ACC112 (cell line): Measurements from ENCODE around the gene SERPINA12.

Source experiments
- H2AFZ ChIP-seq: fragments of 200-600 bp; sonication (generic); one replicate; pipeline ENCODE4 v1.6.0; 2017; ENCODE audit warnings: antibody characterized with exemption, low read length; ENCODE audit not compliant: unreplicated experiment
- H3K27ac ChIP-seq: fragments of 200-600 bp; sonication (generic); 2 replicates; pipeline ENCODE4 v1.5.1; 2014; ENCODE audit warnings: low read depth, mild to moderate bottlenecking, antibody characterized with exemption, low read length, moderate library complexity
- H3K27me3 ChIP-seq: fragments of 200-600 bp; sonication (generic); 2 replicates; pipeline ENCODE4 v1.6.1; 2014; ENCODE audit warnings: mild to moderate bottlenecking, antibody characterized with exemption, low read length, moderate library complexity, mixed read lengths; ENCODE audit not compliant: insufficient read depth
- H3K36me3 ChIP-seq: fragments of 200-600 bp; sonication (generic); 2 replicates; pipeline ENCODE4 v1.6.1; 2016; ENCODE audit warnings: mild to moderate bottlenecking, antibody characterized with exemption, low read length, moderate library complexity, mixed read lengths; ENCODE audit not compliant: insufficient read depth
- H3K4me1 ChIP-seq: fragments of 200-600 bp; sonication (generic); one replicate; pipeline ENCODE4 v1.6.1; 2016; ENCODE audit warnings: low read length, mixed read lengths; ENCODE audit not compliant: insufficient read depth, unreplicated experiment, control insufficient read depth
- H3K4me3 ChIP-seq: fragments of 200-600 bp; sonication (generic); 2 replicates; pipeline ENCODE4 v1.5.1; 2014; ENCODE audit warnings: mild to moderate bottlenecking, low read depth, low read length
- H3K79me2 ChIP-seq: fragments of 200-600 bp; sonication (generic); one replicate; pipeline ENCODE4 v1.6.0; 2016; ENCODE audit warnings: low read length; ENCODE audit not compliant: control insufficient read depth, unreplicated experiment, insufficient read depth

Gene SERPINA12

DNA sequence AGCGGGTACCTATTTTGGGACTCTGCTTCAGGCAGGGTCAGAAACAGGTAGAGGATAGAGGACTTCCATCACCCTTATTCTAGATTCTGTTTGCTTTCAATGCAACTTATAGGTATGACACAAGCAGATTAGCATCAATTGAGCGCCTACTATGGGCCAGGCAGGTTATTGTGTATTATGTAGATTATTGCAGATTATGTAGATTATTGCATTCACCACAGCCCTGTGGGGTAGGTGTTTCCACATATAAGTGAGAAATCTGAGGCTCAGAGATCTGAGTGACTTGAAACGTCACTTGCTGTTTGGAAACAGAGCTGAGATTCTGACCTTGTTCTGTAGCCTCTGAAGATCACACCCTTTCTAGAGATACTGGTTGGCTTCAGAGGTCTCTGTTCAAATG lies 26.2 kb upstream of the SERPINA12 start:
- Histone ChIP-seq H3K36me3 (no peaks in the 10 kb centered on the region), H2AFZ (no peak overlapping the region), H3K4me1 (peaks cover 19% of the 10 kb centered on the region), H3K27me3 (peaks cover 16% of the 10 kb centered on the region; the same call in 1 of the 2 replicates), H3K79me2 (no peaks in the 10 kb centered on the region), H3K4me3 (no peak overlapping the region), H3K27ac (no peak overlapping the region)

DNA sequence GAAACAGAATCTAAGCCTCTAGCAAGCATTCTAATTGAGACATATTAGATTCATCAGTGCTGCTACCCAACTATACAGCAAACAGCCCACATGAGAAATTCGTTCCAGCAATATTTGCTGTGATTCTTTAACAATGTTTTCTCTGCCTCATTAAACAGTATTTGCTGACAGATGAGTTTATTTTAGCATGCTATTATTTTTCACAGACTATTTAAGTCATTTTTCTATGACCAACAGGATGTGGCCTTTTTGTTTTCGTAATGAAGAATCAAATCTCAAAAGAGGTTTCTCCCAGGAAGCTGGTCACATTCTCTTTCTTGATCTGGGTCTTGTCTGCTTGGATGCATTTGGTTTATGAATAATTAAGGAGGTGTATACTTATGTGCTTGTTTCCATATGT lies 23.2 kb upstream of the SERPINA12 start:
- H3K27me3 ChIP-seq = peaks cover 39% of the 10 kb centered on the region
- peaks cover 8% of the 10 kb centered on the region for H3K4me1 ChIP-seq
- H3K27ac ChIP-seq = no peak overlapping the region
- no peaks in the 10 kb centered on the region for H3K79me2 ChIP-seq
- H3K36me3 ChIP-seq = no peaks in the 10 kb centered on the region
- H2AFZ ChIP-seq = no peak overlapping the region
- H3K4me3 ChIP-seq = no peak overlapping the region

DNA sequence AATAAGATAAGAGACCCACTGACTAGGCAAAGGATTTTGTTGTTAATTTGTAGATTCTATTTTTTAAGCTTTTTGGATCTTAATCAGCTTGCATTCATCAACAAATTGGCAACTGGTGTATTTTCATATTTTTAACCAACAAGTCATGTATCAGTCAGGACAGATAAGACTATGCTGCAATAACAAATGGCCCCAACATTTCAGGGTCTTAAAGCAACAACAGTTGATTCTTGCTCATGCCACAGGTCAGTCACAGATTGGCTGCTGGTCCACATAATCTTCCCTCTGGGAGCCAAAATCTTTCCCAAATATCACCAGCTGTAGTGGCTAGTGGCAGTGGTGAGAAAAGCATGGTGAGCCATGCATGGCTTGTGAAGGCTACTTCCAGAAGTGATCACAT lies 21.9 kb upstream of the SERPINA12 start:
- Histone ChIP-seq H3K79me2 (no peaks in the 10 kb centered on the region), H3K4me3 (no peak overlapping the region), H3K36me3 (no peaks in the 10 kb centered on the region), H3K4me1 (peaks cover 8% of the 10 kb centered on the region), H3K27ac (no peak overlapping the region), H3K27me3 (peaks cover 51% of the 10 kb centered on the region), H2AFZ (no peak overlapping the region)

DNA sequence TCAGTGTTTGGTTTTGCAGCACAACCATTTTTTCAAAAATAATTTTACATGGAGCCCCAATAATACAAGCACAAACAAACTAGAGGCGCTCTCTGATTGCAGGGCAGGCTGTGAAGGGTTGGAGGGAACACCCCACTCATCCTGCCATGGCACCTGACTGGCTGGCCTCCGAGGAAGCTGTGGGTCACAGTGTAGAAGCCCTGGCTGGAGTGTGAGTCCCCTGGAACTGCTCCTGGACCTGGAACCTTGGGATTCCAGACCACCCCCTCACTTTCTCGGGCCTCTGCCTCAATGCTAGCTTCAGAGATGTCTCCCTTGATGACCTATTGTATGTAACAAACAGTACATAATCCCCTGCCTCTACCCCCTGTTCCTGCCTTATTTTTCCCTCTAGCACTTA lies 14.8 kb upstream of the SERPINA12 start:
- H3K27me3 ChIP-seq = peaks cover 70% of the 10 kb centered on the region
- H2AFZ ChIP-seq = no peak overlapping the region
- no peaks in the 10 kb centered on the region for H3K36me3 ChIP-seq
- H3K4me1 ChIP-seq = no peaks in the 10 kb centered on the region
- no peak overlapping the region for H3K4me3 ChIP-seq
- no peak overlapping the region for H3K27ac ChIP-seq
- no peaks in the 10 kb centered on the region for H3K79me2 ChIP-seq

DNA sequence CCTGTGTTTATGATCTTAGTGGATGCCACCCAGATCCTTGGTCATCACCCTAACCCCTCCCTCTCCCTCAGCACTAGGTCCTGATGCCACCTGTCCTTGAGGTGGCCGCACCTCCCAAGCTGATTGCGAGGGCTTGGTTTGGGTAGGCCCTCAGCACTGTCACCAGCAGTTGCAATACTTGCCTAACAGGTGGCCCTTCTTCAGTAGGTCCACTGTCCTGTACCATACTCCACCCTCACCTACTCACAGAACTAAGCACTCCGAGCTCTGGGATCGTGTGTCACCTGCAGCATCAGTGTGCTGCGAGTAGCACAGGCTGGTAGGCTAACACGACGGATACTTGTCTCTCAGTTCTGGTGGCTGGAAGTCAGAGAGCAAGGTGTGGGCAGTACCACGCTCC lies 14.0 kb upstream of the SERPINA12 start:
- Histone ChIP-seq H3K36me3 (no peaks in the 10 kb centered on the region), H3K79me2 (no peaks in the 10 kb centered on the region), H3K27ac (no peak overlapping the region), H2AFZ (no peak overlapping the region), H3K4me3 (no peak overlapping the region), H3K27me3 (peaks cover 73% of the 10 kb centered on the region), H3K4me1 (no peaks in the 10 kb centered on the region)

DNA sequence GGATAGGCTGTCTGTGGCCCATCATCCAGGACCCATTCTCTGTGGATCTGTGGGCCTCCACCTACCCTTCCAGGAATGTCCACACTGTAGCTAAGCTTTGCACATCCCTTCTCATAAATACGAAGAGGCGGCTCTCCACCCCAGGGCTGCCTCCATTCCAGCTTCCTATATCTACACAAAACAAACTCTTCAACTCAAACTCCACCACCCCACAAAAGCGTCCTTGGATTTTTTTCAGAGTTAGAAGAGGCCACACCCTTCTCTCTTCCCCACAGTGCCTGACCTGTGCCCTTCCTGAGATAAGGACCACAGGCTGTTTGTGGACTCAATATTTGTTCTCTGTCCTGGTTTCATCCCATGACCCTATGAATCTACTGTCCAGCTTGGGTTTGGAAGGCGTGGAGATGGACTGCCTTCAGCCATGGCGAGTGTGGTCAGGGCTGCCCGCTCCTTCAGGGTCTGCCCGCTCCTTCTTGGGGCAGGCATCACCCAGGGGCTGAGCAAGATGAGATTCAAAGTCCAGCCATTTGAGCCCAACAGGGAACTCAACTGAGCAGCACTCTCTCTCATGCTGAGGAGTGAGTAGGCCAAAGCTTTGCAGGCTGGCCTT lies 13.0 kb upstream of the SERPINA12 start:
- Histone ChIP-seq H3K27ac (no peak overlapping the region), H3K27me3 (peaks cover 73% of the 10 kb centered on the region), H3K4me3 (no peak overlapping the region), H3K79me2 (no peaks in the 10 kb centered on the region), H3K4me1 (no peaks in the 10 kb centered on the region), H3K36me3 (no peaks in the 10 kb centered on the region), H2AFZ (no peak overlapping the region)

DNA sequence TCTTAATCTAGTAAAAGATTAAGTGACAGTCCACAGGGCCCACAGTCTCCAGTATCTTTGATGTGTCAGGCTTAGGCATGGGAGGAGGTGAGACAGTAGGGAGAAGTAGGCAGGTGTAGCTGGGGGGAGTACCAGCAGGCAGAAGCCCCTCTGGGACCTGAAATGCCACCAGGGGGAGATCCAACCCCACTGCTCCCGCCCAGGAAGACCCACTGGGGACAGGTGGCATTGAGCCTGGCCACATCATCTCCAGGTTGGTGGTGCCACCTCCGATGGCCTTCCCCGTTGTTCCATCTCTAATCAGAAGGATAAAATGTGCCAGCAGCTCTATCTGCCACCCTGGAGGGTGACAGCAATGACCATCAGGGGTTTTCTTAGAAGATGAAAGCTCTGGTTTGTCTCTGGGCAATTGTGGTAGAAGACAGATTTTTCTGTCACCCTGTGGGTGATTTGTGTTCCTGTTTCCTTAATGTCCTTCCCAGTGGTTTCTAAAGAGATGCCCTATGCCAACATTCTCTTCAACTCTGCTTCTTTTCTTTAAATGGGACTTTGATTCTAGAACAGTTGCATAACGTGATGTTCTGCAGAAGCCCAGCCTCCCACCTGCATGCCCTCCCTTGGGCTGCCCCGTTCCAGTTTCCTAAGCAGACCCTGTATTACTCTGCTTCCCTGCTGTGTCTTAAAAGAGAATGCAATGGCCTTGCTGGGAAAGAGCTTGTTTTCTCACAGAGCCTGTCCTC lies 12.3 kb upstream of the SERPINA12 start:
- Histone ChIP-seq H3K79me2 (no peaks in the 10 kb centered on the region), H3K4me1 (no peaks in the 10 kb centered on the region), H3K27ac (no peak overlapping the region), H3K4me3 (no peak overlapping the region), H2AFZ (no peak overlapping the region), H3K36me3 (no peaks in the 10 kb centered on the region), H3K27me3 (peaks cover 72% of the 10 kb centered on the region)

DNA sequence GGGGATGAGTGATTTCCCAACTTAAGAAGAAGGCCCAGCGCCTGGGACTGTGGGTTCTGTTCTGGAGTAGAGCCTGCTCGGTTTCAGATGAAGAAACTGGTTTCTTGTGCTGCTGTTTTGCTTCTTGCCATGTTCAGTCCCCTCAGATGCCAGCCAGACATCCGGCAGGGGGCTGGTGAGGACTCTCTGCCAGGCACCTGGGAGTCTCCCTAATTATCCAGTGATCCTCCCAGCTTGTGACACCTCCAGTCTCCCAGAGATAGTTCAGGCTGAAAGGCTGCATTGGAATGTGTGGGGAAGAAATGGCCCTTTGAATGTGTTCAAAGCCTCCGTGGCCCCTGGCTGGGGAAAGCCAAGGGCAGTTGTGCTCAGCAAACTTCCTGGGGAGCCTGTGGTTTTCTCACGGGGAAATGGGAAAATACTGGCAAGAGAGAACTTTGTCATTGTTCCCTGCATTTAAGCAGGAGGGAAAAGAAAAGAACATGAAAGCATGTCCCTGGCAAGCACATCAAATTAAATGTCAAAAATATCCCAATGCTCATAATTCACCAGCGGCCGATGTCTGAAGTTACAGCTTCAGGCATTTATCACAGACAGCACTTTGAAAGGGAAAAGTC lies 8.5 kb upstream of the SERPINA12 start:
- Histone ChIP-seq H3K36me3 (no peaks in the 10 kb centered on the region), H2AFZ (no peak overlapping the region), H3K4me1 (no peaks in the 10 kb centered on the region), H3K27ac (no peak overlapping the region), H3K4me3 (no peak overlapping the region), H3K27me3 (peaks cover 50% of the 10 kb centered on the region), H3K79me2 (no peaks in the 10 kb centered on the region)

DNA sequence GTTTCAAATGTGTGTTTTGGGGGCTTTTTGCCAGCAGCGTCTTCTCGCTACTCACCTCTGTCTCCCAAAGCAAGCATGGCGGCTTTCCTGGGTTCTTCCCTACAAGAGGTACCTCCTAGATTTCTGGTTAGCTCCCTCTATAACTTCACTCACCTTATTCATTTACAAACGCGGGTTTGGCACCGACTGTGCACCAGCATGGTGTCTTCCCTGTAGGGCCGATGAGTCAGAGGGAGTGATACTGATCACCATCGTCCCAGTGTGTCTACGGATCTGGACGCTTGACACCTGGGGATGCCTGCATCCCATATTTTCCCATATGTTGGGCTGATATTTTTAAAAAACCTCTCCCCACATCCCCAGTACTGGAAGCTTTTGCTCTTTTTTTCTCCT lies 8.0 kb upstream of the SERPINA12 start:
- no peaks in the 10 kb centered on the region for H3K79me2 ChIP-seq
- H3K4me3 ChIP-seq = no peak overlapping the region
- H3K27me3 ChIP-seq = peaks cover 50% of the 10 kb centered on the region
- no peak overlapping the region for H2AFZ ChIP-seq
- no peaks in the 10 kb centered on the region for H3K4me1 ChIP-seq
- H3K36me3 ChIP-seq = no peaks in the 10 kb centered on the region
- no peak overlapping the region for H3K27ac ChIP-seq

DNA sequence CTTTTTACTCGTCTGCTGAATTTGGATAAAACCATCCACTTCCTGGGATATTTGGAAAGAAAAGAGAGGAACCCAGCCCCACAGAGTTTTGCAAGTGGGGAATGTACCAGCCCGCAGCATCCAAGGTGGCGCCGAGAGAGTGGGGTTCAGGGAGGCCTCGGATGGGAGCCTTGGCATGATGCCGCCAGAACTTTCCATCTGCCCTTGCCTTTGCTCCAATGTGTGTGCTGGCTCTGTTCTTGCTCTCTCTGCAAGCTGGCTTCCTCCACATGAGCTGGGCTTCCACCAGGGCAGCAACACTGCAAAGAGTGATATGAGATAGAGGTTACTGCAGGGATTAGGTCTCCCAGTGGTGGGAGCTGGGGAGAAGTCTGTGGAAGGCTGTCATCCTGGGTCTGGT lies 6.6 kb upstream of the SERPINA12 start:
- Histone ChIP-seq H3K27me3 (peaks cover 51% of the 10 kb centered on the region), H3K36me3 (no peaks in the 10 kb centered on the region), H2AFZ (no peak overlapping the region), H3K4me1 (no peaks in the 10 kb centered on the region), H3K4me3 (no peak overlapping the region), H3K27ac (no peak overlapping the region), H3K79me2 (no peaks in the 10 kb centered on the region)

DNA sequence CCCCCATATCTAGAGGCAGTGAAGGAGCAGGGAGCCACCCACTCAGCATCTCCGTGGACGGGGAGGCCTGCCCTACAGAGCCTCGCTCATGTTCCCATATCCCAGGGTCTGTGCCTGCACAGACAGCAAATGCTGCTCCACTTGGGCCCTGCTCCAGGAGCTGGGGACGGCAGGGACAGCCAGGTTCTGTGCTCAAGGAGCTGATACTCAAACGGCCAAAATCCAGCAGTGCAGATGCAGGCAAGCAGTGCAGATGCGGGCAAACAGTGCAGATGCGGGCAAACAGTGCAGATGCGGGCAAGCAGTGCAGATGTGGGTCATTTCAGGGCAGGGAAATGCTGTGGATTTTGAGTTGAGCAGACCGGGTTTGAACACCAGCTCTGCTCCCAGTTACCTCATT lies 6.2 kb upstream of the SERPINA12 start:
- H3K4me1 ChIP-seq = no peaks in the 10 kb centered on the region
- no peak overlapping the region for H2AFZ ChIP-seq
- no peaks in the 10 kb centered on the region for H3K79me2 ChIP-seq
- no peaks in the 10 kb centered on the region for H3K36me3 ChIP-seq
- no peak overlapping the region for H3K4me3 ChIP-seq
- no peak overlapping the region for H3K27ac ChIP-seq
- H3K27me3 ChIP-seq = peaks cover 51% of the 10 kb centered on the region
